HFFc6 (cell line): ENCODE results near the gene ATP11A. TPM values are rescaled to one million over a fixed set of nuclear protein-coding genes. Genes with fewer than 3 reads are reported as not detected.

Experiments
- DNase-seq: peaks from one replicate; pipeline ENCODE4 v3.0.0-alpha.2; 2018
- H3K27ac Mint-ChIP-seq: 2 replicates; pipeline ENCODE4 v1.8.0; 2020; ENCODE audit warnings: mild to moderate bottlenecking, mixed read lengths
- H3K27me3 Mint-ChIP-seq: 2 replicates; pipeline ENCODE4 v1.8.0; 2021; ENCODE audit warnings: mild to moderate bottlenecking, moderate library complexity, mixed read lengths; ENCODE audit not compliant: insufficient read depth
- H3K36me3 Mint-ChIP-seq: 2 replicates; pipeline ENCODE4 v1.8.0; 2021; ENCODE audit warnings: low read depth, mixed read lengths
- H3K4me1 Mint-ChIP-seq: 2 replicates; pipeline ENCODE4 v1.8.0; 2020; ENCODE audit warnings: low read depth, mixed read lengths
- H3K4me3 Mint-ChIP-seq: 2 replicates; pipeline ENCODE4 v1.8.0; 2020; ENCODE audit warnings: mild to moderate bottlenecking, moderate library complexity, mixed read lengths
- H3K9me3 Mint-ChIP-seq: 2 replicates; pipeline ENCODE4 v1.8.0; 2020; ENCODE audit warnings: mild to moderate bottlenecking, mixed read lengths
- total RNA-seq, 6 experiments: library from RNA; stranded (reverse); fragmentation: NEBNext Ultra II Directional; extraction: Animal tissue kit (Norgen Biotek cat#: 25700); gene quantifications; 2 replicates in 1 of 6; 3 replicates in 5 of 6; pipeline ENCODE4 v1.2.3, GENCODE V29; 2021
- TF ChIP-seq, protein P1 (sequence below): fragments of 200-600 bp; sonication (generic); IDR thresholded peaks from 2 replicates; pipeline ENCODE4 v1.5.0; 2021; ENCODE audit warnings: antibody characterized with exemption, mild to moderate bottlenecking

ATP11A gene
- total RNA-seq, 6 experiments from 2014 or later: 4.3 to 29.9 (median 6.5) TPM

GRCh38 chr13:112756081-112756480 is 66.2 kb downstream of the ATP11A start:
- H3K4me3 Mint-ChIP-seq: no peak overlapping the region
- H3K9me3 Mint-ChIP-seq: no peaks in the 10 kb centered on the region; the same call in 1 of the 2 replicates
- no peak overlapping the region for H3K27ac Mint-ChIP-seq
- TF ChIP-seq, protein P1, sequence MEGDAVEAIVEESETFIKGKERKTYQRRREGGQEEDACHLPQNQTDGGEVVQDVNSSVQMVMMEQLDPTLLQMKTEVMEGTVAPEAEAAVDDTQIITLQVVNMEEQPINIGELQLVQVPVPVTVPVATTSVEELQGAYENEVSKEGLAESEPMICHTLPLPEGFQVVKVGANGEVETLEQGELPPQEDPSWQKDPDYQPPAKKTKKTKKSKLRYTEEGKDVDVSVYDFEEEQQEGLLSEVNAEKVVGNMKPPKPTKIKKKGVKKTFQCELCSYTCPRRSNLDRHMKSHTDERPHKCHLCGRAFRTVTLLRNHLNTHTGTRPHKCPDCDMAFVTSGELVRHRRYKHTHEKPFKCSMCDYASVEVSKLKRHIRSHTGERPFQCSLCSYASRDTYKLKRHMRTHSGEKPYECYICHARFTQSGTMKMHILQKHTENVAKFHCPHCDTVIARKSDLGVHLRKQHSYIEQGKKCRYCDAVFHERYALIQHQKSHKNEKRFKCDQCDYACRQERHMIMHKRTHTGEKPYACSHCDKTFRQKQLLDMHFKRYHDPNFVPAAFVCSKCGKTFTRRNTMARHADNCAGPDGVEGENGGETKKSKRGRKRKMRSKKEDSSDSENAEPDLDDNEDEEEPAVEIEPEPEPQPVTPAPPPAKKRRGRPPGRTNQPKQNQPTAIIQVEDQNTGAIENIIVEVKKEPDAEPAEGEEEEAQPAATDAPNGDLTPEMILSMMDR: no peak
- peaks cover 14% of the 10 kb centered on the region; the same call in 1 of the 2 replicates for H3K4me1 Mint-ChIP-seq
- no peak for DNase-seq
- H3K27me3 Mint-ChIP-seq: peaks cover 4% of the 10 kb centered on the region; the same call in 1 of the 2 replicates
- peaks cover 9% of the 10 kb centered on the region; the same call in 1 of the 2 replicates for H3K36me3 Mint-ChIP-seq

DNA sequence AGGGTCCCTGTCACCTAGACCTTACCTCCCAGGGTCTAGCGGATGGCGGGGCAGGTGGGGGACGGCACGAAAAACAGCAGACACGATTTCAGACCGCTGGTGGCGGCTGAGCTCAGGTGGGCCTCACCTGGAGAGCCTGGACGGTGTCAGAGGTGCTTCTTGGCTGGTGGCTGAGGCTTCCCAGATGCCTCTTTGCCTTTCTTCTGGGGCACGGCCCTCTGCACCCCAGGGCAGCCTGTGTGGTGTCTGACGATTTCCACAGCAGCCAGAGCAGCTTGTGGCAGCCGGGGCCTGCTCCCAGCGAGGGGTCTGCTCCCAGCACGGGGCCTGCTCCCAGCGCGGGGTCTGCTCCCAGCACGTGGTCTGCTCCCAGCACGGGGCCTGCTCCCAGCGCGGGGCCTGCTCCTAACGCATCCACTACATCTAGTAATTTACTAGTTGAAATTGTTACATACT is 66.7 kb downstream of the ATP11A start:
- no peak for DNase-seq
- peaks cover 14% of the 10 kb centered on the region; the same call in 1 of the 2 replicates for H3K4me1 Mint-ChIP-seq
- no peak overlapping the region for H3K27ac Mint-ChIP-seq
- no peak overlapping the region for H3K4me3 Mint-ChIP-seq
- peaks cover 4% of the 10 kb centered on the region; the same call in 1 of the 2 replicates for H3K27me3 Mint-ChIP-seq
- H3K9me3 Mint-ChIP-seq: no peaks in the 10 kb centered on the region; the same call in 1 of the 2 replicates
- peaks cover 9% of the 10 kb centered on the region; the same call in 1 of the 2 replicates for H3K36me3 Mint-ChIP-seq
- TF ChIP-seq, protein P1: no peak

GRCh38 chr13:112756967-112757758 is 67.3 kb downstream of the ATP11A start:
- Mint-ChIP-seq H3K4me3 (no peak overlapping the region), H3K27ac (no peak overlapping the region), H3K27me3 (peaks cover 4% of the 10 kb centered on the region; the same call in 1 of the 2 replicates), H3K4me1 (peaks cover 14% of the 10 kb centered on the region; the same call in 1 of the 2 replicates), H3K9me3 (no peaks in the 10 kb centered on the region; the same call in 1 of the 2 replicates), H3K36me3 (peaks cover 9% of the 10 kb centered on the region; the same call in 1 of the 2 replicates)
- TF ChIP-seq, protein P1: no peak
- DNase-seq: no peak

GRCh38 chr13:112757759-112758086 is 67.9 kb downstream of the ATP11A start:
- Mint-ChIP-seq H3K9me3 (no peaks in the 10 kb centered on the region; the same call in 1 of the 2 replicates), H3K4me1 (peaks cover 14% of the 10 kb centered on the region; the same call in 1 of the 2 replicates), H3K36me3 (peaks cover 9% of the 10 kb centered on the region; the same call in 1 of the 2 replicates), H3K27ac (no peak overlapping the region), H3K4me3 (no peak overlapping the region), H3K27me3 (peaks cover 4% of the 10 kb centered on the region; the same call in 1 of the 2 replicates)
- TF ChIP-seq, protein P1: no peak
- no peak for DNase-seq

GRCh38 chr13:112759053-112759452 is 69.2 kb downstream of the ATP11A start:
- no peaks in the 10 kb centered on the region; the same call in 1 of the 2 replicates for H3K9me3 Mint-ChIP-seq
- H3K36me3 Mint-ChIP-seq: peaks cover 9% of the 10 kb centered on the region; the same call in 1 of the 2 replicates
- H3K27ac Mint-ChIP-seq: no peak overlapping the region
- H3K27me3 Mint-ChIP-seq: peaks cover 5% of the 10 kb centered on the region; the same call in 1 of the 2 replicates
- no peak for DNase-seq
- H3K4me3 Mint-ChIP-seq: no peak overlapping the region
- TF ChIP-seq, protein P1: no peak
- H3K4me1 Mint-ChIP-seq: peaks cover 14% of the 10 kb centered on the region; the same call in 1 of the 2 replicates
